ENCODE measurements around the gene INVS.
"Not testable (repeated sequence)": the region's sequence is repeated elsewhere in the genome, so short reads cannot be mapped to it uniquely, and the experiment has no call there.

Gene INVS

GRCh38 chr9:100197553-100197952, 98.5 kb downstream of the INVS start:
- no peak for DNase-seq

GRCh38 chr9:100202806-100203205, 103.8 kb downstream of the INVS start:
- no peak for DNase-seq

GRCh38 chr9:100204796-100205195, 105.8 kb downstream of the INVS start:
- no peak for DNase-seq

GRCh38 chr9:100206899-100207298, 107.9 kb downstream of the INVS start:
- no peak for DNase-seq

- no peak for DNase-seq
These were observed 109.6 kb downstream of the INVS start for GRCh38 chr9:100208673-100209072.

- DNase-seq = no peak
These were observed 112.4 kb downstream of the INVS start for GRCh38 chr9:100211476-100211875.

- DNase-seq = no peak
These were observed 114.9 kb downstream of the INVS start for GRCh38 chr9:100213730-100214477.

GRCh38 chr9:100216178-100216787, 117.2 kb downstream of the INVS start:
- no peak for DNase-seq

GRCh38 chr9:100217536-100217935, 118.5 kb downstream of the INVS start:
- DNase-seq = no peak

GRCh38 chr9:100219347-100219746, 120.3 kb downstream of the INVS start:
- DNase-seq = no peak

GRCh38 chr9:100220936-100221335, 121.9 kb downstream of the INVS start:
- no peak for DNase-seq

GRCh38 chr9:100221538-100221937, 122.5 kb downstream of the INVS start:
- no peak for DNase-seq

- DNase-seq = no peak
These were observed 123.6 kb downstream of the INVS start for GRCh38 chr9:100222674-100223073.

GRCh38 chr9:100227636-100228035, 128.6 kb downstream of the INVS start:
- DNase-seq = no peak

GRCh38 chr9:100228352-100228869, 129.4 kb downstream of the INVS start:
- DNase-seq = no peak

- no peak for DNase-seq
These were observed 130.1 kb downstream of the INVS start for GRCh38 chr9:100229136-100229535.

GRCh38 chr9:100229561-100229960, 130.5 kb downstream of the INVS start:
- no peak for DNase-seq

- not testable (repeated sequence) for DNase-seq
These were observed 137.9 kb downstream of the INVS start for GRCh38 chr9:100236986-100237385.

- no peak for DNase-seq
These were observed 141.5 kb downstream of the INVS start for GRCh38 chr9:100240512-100240911.

GRCh38 chr9:100267211-100267610, 168.2 kb downstream of the INVS start:
- DNase-seq = no peak

GRCh38 chr9:100268271-100268670, 169.2 kb downstream of the INVS start:
- DNase-seq = no peak

- no peak for DNase-seq
These were observed 170.6 kb downstream of the INVS start for GRCh38 chr9:100269656-100270055.

GRCh38 chr9:100277166-100277979, 178.3 kb downstream of the INVS start:
- DNase-seq = no peak

GRCh38 chr9:100281066-100281465, 182.0 kb downstream of the INVS start:
- DNase-seq = no peak

Measured in GF-D8 (cell line).